Parathyroid adenoma (tissue), 2 donors: ENCODE results near the gene ICA1.

Experiments
- H2AFZ ChIP-seq: fragments of 300-600 bp; sonication (generic); one replicate; pipeline ENCODE4 v1.7.0; 2017; ENCODE audit warnings: antibody characterized with exemption, mild to moderate bottlenecking
- H3K27ac ChIP-seq: fragments of 300-600 bp; sonication (generic); one replicate; pipeline ENCODE4 v1.7.0; 2017
- H3K27me3 ChIP-seq: fragments of 300-600 bp; sonication (generic); one replicate; pipeline ENCODE4 v1.7.0; 2017; ENCODE audit warnings: low read length; ENCODE audit not compliant: control insufficient read depth, insufficient read depth
- H3K36me3 ChIP-seq: fragments of 300-600 bp; sonication (generic); one replicate; pipeline ENCODE4 v1.7.0; 2017; ENCODE audit warnings: low read length; ENCODE audit not compliant: control insufficient read depth, insufficient read depth
- H3K4me1 ChIP-seq: fragments of 300-600 bp; sonication (generic); one replicate; pipeline ENCODE4 v1.7.0; 2017; ENCODE audit warnings: control low read depth
- H3K4me2 ChIP-seq: fragments of 300-600 bp; sonication (generic); one replicate; pipeline ENCODE4 v1.7.0; 2017; ENCODE audit warnings: low read length
- H3K4me3 ChIP-seq: fragments of 300-600 bp; sonication (generic); one replicate; pipeline ENCODE4 v1.7.0; 2017; ENCODE audit warnings: low read depth, low read length
- H3K79me2 ChIP-seq: fragments of 300-600 bp; sonication (generic); one replicate; pipeline ENCODE4 v1.7.0; 2017; ENCODE audit warnings: control low read depth
- H3K9ac ChIP-seq: fragments of 300-600 bp; sonication (generic); one replicate; pipeline ENCODE4 v1.7.0; 2017; ENCODE audit warnings: mild to moderate bottlenecking
- H3K9me3 ChIP-seq: fragments of 300-600 bp; sonication (generic); one replicate; pipeline ENCODE4 v1.7.0; 2017; ENCODE audit warnings: low read length; ENCODE audit not compliant: control insufficient read depth
- CTCF ChIP-seq: fragments of 300-600 bp; sonication (generic); IDR thresholded peaks from one replicate; pipeline ENCODE4 v1.7.0; 2017; ENCODE audit warnings: antibody characterized with exemption, mild to moderate bottlenecking
- donor health status: primary hyperparathyroidism.

The ICA1 gene

GRCh38 chr7:8185926-8186683 is 75.9 kb downstream of the ICA1 start:
- Histone ChIP-seq H3K79me2 (no peaks in the 10 kb centered on the region), H2AFZ (no peak overlapping the region), H3K36me3 (no peaks in the 10 kb centered on the region), H3K4me2 (no peak overlapping the region), H3K27ac (no peak overlapping the region), H3K4me3 (no peak overlapping the region), H3K4me1 (peaks cover 3% of the 10 kb centered on the region), H3K9me3 (no peaks in the 10 kb centered on the region), H3K9ac (no peak overlapping the region), H3K27me3 (no peaks in the 10 kb centered on the region)
- no peak for TF ChIP-seq CTCF

- no peak for TF ChIP-seq CTCF
- Histone ChIP-seq H3K79me2 (no peaks in the 10 kb centered on the region), H3K4me2 (no peak overlapping the region), H3K4me1 (peaks cover 3% of the 10 kb centered on the region), H3K4me3 (no peak overlapping the region), H3K9ac (no peak overlapping the region), H3K36me3 (no peaks in the 10 kb centered on the region), H3K9me3 (no peaks in the 10 kb centered on the region), H3K27ac (no peak overlapping the region), H3K27me3 (no peaks in the 10 kb centered on the region), H2AFZ (no peak overlapping the region)
Measured at GRCh38 chr7:8184221-8184620, 77.7 kb downstream of the ICA1 start.

- H3K9me3 ChIP-seq: no peaks in the 10 kb centered on the region
- no peaks in the 10 kb centered on the region for H3K27me3 ChIP-seq
- no peak overlapping the region for H3K4me2 ChIP-seq
- TF ChIP-seq CTCF: no peak
- no peak overlapping the region for H3K4me3 ChIP-seq
- H3K36me3 ChIP-seq: no peaks in the 10 kb centered on the region
- H2AFZ ChIP-seq: no peak overlapping the region
- H3K4me1 ChIP-seq: no peaks in the 10 kb centered on the region
- no peak overlapping the region for H3K9ac ChIP-seq
- H3K27ac ChIP-seq: no peak overlapping the region
- no peaks in the 10 kb centered on the region for H3K79me2 ChIP-seq
Measured at GRCh38 chr7:8179486-8179885, 82.5 kb downstream of the ICA1 start.

GRCh38 chr7:8178353-8178752 is 83.6 kb downstream of the ICA1 start:
- no peak overlapping the region for H3K4me3 ChIP-seq
- no peaks in the 10 kb centered on the region for H3K27me3 ChIP-seq
- no peaks in the 10 kb centered on the region for H3K9me3 ChIP-seq
- H3K27ac ChIP-seq: no peak overlapping the region
- H2AFZ ChIP-seq: no peak overlapping the region
- no peaks in the 10 kb centered on the region for H3K79me2 ChIP-seq
- H3K9ac ChIP-seq: no peak overlapping the region
- H3K4me1 ChIP-seq: no peaks in the 10 kb centered on the region
- H3K36me3 ChIP-seq: no peaks in the 10 kb centered on the region
- no peak overlapping the region for H3K4me2 ChIP-seq
- TF ChIP-seq CTCF: no peak
